LNCAP (cell line): ENCODE measurements around the gene IL17B.

Source experiments
- TF ChIP-seq, protein P1 (sequence below): fragments of 450-650 bp; IDR thresholded peaks from 2 replicates; pipeline ENCODE4 v1.5.1; 2017; ENCODE audit warnings: mild to moderate bottlenecking

Gene IL17B

DNA sequence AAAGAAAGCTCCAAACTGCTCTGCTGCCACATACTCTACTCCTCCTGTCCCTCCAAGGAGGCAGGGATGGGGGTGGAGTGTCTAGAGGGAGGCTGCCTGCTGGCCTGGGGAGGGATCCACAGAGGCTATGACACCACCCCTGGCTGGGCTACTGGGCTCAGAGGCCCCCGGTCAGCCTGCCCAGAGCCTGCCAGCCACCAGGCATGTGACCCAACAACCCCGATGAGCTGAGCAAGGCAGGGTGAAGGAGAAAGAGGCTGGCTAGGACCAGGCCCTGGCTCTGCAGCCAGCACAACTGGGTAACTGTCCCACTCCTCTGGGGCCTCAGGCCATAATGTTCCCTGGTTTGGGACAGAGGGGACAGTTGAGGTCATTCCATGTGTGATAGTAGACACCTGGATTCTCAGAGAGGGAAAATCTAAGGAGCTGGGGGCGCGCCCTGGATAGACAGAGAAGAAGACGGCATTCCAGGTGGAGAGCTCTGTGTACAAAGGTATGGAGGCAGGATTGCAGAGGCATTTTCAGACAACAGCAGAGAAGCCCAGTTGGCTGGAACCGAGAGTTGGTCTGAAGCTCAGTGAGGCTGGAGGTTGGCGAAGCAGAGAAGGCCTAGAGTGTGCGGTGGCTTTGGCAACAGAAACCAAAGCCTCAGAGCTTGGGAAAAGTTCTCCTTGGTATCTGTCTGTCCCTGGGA lies 33.8 kb upstream of the IL17B start:
- TF ChIP-seq, protein P1, sequence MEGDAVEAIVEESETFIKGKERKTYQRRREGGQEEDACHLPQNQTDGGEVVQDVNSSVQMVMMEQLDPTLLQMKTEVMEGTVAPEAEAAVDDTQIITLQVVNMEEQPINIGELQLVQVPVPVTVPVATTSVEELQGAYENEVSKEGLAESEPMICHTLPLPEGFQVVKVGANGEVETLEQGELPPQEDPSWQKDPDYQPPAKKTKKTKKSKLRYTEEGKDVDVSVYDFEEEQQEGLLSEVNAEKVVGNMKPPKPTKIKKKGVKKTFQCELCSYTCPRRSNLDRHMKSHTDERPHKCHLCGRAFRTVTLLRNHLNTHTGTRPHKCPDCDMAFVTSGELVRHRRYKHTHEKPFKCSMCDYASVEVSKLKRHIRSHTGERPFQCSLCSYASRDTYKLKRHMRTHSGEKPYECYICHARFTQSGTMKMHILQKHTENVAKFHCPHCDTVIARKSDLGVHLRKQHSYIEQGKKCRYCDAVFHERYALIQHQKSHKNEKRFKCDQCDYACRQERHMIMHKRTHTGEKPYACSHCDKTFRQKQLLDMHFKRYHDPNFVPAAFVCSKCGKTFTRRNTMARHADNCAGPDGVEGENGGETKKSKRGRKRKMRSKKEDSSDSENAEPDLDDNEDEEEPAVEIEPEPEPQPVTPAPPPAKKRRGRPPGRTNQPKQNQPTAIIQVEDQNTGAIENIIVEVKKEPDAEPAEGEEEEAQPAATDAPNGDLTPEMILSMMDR, result no peak

DNA sequence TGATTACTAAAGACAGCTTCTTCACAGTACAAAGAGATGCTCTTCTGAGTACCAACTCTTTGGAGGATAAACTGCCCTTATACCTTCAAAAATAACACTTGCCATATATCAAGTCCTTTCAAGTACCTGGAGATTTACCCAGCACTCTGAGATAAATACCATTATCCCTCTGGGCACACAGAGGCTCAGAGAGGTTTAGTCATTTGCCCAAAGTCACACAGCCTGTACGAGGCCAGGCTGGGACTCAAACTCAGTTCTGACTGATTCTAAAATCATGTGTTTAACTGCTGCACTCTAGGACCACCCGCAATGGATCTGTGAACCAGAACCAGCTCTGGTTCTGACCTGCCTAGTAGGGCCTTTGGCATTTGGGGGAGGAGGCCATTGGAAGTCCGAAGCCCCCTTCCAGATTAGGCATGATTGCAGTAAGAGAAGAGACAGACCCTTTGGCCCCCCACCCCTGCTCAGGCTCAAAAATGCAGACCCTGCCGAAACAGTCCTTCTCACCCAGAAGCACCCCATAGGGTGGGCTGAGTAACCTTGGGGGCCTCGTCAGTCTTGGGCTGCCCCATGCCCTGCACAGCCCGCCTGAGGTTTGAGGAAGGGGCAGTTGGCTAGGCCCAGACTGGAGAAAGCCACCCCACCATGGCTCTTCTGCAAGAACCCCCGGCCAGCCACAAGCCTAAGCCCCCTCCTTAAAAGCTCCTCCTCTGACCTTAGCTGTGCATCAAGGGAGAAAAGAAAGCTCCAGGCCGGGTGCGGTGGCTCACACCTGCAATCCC lies 32.8 kb upstream of the IL17B start:
- TF ChIP-seq, protein P1, result no peak

DNA sequence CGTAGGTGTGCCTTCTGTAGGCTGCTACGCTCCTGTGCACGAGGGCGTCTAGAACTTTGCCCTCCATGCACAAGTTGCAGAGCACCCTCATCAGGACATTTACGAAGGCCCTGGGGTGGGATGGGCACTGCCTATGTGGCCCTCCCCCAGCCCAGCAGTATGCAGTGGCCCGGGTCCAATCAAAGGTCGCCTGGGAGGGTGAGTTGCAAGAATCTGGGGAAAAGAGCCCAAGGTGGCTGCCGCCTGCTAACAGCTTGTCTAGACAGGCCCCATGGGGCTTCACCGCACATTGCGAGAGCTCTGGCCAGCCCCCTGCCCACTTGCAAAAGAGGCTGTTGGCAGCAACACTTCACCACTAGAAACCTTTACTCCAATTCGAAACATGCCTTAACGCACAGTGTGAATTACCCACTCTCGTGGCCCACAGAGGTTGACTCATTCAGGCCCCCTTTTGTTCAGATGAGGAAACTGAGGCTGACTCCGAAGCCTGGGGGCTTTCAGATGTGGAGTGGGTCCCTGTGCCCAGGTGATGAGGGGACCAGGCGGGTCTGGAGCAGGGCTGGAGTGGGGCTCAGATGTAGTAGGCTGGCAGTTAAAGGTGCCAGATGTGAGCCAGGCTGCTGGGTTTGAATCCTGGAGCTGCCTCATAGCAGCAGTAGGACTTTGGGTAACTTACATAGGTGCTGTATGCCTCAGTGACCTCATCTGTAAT lies 31.8 kb upstream of the IL17B start:
- TF ChIP-seq, protein P1, result no peak

DNA sequence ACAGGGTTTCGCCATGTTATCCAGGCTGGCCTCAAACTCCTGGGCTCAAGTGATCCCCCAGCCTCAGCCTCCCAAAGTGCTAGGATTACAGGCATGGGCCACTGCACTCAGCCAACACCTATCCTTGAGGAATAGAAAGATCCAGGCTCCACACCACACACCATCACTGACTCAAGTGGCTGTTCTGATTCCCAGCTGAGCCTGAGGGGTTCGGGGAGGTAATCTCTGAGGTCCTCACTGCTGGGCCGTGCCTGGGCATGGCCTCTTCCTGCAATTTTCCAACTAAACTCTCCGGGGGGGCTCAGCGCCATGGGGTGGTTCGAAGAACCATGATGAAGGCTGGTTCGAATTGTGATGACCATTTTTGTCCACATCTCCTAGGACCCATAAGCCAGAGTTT lies 31.0 kb upstream of the IL17B start:
- TF ChIP-seq, protein P1, result no peak

DNA sequence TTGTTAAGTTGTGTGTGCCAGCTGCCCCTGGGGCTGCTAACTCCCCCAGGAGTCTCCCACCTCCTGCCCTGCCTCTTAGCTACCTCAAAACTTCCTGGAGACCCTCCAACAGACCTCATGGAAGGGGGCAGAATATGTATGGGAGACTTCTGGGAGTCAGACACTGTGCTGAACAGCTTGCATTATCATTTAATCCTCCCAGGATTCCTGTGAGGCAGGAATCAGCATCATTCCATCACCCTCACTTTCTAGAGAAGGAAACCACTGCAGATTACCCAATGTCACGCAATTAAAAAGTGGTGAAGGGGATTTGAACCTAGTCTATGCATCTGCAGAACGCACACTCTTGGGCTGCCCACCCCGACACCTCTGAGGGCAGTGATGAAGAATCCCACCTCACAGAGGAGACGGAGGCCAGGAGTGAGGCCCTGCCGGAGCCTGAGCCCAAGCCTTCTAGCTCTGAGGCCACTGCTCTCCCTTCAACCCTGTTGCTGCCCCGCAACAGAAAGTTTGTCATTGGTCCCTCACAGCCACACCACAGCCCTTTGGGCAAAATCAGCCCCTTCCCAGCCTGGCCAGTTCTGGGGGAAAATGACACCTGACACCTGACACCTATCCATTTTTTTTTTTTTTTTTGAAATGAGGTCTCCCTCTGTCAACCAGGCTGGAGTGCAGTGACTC lies 30.3 kb upstream of the IL17B start:
- TF ChIP-seq, protein P1, result no peak

DNA sequence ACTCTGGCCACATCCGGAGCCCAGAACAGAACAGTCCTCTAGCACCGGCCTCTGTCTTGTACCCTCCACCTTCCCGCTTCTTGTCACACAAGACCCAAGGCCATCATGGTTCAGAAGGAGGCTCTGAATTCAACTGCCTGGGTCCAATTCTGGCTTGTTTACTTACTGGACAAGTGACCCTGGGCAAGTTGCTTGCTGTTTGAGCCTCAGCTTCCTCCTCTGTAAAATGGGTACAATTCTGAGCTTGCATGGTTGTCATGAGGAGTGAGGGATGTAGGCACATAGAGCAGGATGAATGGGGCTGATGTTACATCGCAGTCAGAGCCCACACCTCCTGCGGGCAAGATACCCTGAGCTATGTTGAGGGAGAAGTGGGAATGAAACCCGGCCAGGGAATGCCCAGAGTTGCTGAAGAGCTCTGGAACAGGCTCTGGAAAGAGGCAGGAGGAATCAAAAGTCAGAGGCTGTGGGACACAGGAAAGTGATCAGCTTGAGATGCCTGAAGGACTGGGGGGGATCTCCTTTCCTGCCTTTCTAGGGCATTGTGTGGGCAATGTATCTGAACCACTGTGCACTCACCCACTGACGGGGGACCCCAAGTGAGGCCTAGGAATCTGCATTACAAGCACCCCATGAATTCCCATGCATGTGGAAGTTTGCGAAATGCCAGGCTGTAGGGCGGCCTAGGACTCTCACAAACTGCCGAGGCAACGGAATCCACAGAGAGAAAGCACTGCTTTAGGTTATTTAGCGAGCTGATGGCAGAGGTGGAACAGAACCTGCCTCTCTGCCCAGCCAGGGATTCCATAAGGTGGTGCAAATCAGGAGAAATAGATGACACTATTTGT lies 29.4 kb upstream of the IL17B start:
- TF ChIP-seq, protein P1, result no peak
